HG02571 (cell line): Measurements from ENCODE around the gene CYP2J2.
"Not testable (repeated sequence)": the region's sequence is repeated elsewhere in the genome, so short reads cannot be mapped to it uniquely, and the experiment has no call there.

Experiments used
- ATAC-seq: cut with Tn5 transposase; IDR thresholded peaks from one replicate; pipeline ENCODE4 v1.9.1; 2021; ENCODE audit warnings: mild to moderate bottlenecking, moderate library complexity; ENCODE audit not compliant: unreplicated experiment

The CYP2J2 gene

GRCh38 chr1:59877108-59877682 is 49.4 kb downstream of the CYP2J2 start:
- ATAC-seq: no peak

- ATAC-seq: no peak
Measured at GRCh38 chr1:59871746-59872145, 54.8 kb downstream of the CYP2J2 start.

- no peak for ATAC-seq
Measured at GRCh38 chr1:59866462-59866861, 60.1 kb downstream of the CYP2J2 start.

GRCh38 chr1:59857679-59858354 is 68.8 kb downstream of the CYP2J2 start:
- ATAC-seq: no peak

GRCh38 chr1:59856725-59857338 is 69.7 kb downstream of the CYP2J2 start:
- ATAC-seq: no peak

- ATAC-seq: not testable (repeated sequence)
Measured at GRCh38 chr1:59855297-59855696, 71.3 kb downstream of the CYP2J2 start.

GRCh38 chr1:59852117-59852516 is 74.5 kb downstream of the CYP2J2 start:
- no peak for ATAC-seq

GRCh38 chr1:59846895-59847282 is 79.7 kb downstream of the CYP2J2 start:
- ATAC-seq: no peak

- ATAC-seq: no peak
Measured at GRCh38 chr1:59846209-59846894, 80.2 kb downstream of the CYP2J2 start.

- no peak for ATAC-seq
Measured at GRCh38 chr1:59845091-59845490, 81.5 kb downstream of the CYP2J2 start.
